HG03066 (cell line): Measurements from ENCODE around the gene ADAMTS12.

ENCODE experiments used
- ATAC-seq: cut with Tn5 transposase; IDR thresholded peaks from one replicate; pipeline ENCODE4 v1.9.1; 2021; ENCODE audit warnings: low read depth; ENCODE audit not compliant: unreplicated experiment

Gene ADAMTS12

DNA sequence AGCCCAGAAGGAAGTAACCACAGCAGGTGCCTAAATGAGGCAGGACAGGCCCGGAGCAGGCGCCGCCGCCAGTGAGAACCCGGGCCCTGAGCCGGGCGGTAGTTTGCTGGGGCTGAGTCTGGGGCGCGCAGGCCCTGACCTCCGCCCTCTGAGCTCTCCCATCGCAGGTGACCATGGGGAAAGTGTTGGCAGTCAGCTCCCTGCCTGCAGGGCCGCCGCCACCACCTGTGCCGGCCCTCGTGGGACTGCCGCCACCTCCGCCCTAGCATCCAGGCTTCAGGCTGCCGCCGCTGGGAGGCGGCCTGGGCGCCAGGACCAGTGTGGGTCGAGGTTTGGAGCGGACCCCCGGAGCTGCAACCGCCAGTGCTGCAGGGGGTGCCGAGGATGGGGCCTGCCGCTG lies 389.9 kb downstream of the ADAMTS12 start:
- no peak for ATAC-seq

DNA sequence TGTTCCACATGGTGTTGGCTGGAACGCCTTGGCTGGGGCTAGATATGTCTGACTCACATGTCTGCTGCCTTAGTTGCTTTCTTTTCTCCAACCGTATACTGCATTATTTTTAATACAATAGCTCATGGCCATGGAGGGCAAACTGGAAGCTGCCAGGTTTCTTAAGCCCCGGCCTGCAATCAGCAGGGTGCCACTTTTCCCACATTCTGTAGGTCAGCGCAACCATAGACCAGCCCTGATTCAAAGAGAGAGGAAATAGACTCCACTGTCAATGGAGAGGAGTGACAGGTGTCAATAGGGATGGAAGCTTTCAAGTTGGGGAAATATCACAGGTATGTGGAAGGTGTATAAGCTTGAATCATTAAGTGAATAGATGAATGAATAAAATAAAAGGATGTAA lies 390.5 kb downstream of the ADAMTS12 start:
- no peak for ATAC-seq

DNA sequence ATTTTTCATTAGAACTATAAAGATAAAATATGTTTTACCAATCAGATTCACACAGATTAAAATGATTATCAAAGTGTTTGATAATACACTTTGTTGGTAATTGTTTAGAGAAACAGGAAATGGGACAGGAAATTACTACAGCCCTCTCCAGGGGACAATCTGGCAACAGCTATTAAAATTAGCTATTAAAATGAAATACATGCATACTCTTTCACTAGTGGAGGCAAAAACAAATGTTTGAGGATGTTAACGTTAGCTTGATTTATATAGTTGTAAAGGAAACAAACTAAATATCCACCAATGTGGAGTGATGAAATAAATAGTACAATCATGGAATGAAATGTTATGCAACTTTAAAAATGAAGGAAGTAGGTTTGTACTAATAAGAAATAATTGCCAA lies 397.3 kb downstream of the ADAMTS12 start:
- ATAC-seq, result no peak

- no peak for ATAC-seq
Observed at GRCh38 chr5:33491941-33492340, 399.8 kb downstream of the ADAMTS12 start.

- no peak for ATAC-seq
Observed at GRCh38 chr5:33490071-33490665, 401.6 kb downstream of the ADAMTS12 start.

DNA sequence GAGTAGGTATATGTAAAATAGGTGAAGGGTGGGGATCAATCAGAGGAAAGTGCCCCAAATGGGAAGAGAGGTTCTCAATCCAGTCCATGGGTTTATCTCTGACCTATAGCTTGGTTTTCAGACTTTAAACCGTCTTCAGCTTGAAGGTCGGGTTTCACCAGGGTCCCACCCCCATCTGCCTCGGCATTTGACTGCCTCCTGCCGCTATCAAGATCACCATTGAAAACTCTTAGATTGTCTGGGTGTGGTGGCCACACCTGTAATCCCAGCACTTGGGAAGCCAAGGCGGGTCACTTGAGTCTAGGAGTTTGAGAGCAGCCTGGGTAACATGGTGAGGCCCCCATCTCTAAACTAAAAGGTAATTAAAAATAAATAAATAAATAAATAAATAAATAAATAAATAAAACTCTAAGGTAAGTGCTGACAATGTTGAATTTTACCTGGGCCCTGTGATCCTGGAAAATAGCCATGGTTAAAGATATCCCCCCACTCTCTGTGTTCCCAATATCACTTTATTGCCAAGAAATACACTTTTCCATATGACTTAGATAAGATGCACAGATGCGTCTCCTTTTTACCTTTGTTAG lies 402.2 kb downstream of the ADAMTS12 start:
- no peak for ATAC-seq

- no peak for ATAC-seq
Observed at GRCh38 chr5:33488558-33489355, 403.0 kb downstream of the ADAMTS12 start.

DNA sequence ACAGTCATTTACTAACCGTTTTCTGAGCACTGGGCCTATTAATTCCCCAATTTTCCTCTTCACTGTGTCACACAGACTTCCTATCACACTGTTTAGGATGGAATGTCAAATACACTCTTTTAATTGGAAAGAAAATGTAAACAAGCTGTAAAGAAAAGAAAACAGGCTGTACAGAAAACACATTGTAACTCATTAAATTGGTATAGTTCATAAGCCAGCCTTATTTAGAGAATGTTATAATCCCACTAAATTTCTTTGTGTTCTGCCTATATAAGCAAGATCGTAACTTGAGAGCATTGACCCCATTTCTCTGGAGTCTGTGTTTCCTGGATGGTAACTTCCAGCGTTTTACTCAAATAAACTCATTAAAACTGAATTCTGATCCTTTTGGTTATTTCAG lies 404.6 kb downstream of the ADAMTS12 start:
- ATAC-seq, result no peak

DNA sequence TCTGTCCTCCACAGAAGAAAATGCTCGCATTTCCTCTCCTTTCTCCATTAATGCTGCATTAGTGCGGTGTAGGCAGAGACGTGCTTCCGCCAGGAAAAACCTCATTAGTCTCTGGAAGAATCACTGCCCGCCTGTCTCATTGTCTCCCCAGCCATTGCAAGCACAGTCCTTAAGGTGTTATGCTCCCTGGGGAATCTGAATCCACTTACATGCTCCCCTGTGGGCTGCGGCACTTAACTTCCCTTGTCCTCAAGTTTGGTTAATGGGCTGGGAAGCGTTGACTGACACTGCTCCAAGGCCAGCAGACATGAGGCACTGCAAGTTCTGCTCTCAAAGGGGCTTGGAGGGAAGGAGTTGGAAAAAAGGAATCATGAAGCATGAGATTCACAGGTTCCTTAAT lies 409.5 kb downstream of the ADAMTS12 start:
- no peak for ATAC-seq

DNA sequence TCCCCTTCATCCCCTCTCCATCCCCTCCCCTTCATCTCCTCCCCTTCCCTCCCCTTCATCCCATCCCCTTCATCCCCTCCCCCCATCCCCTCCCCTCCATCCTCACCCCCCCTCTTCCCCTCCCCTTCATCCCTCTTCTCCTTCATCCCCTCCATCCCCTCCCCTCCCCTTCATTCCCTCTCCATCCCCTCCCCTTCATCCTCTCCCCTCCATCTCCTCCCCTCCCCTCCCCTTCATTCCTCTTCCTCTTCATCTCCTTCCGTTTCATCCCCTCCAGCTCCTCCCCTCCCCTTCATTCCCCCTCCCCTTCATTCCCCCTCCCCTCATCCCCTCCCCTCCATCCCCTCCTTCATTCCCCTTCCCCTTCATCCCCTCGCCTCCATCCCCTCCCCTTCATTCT lies 410.9 kb downstream of the ADAMTS12 start:
- no peak for ATAC-seq

- ATAC-seq, result no peak
Observed at GRCh38 chr5:33479311-33479710, 412.5 kb downstream of the ADAMTS12 start.

GRCh38 chr5:33477816-33478215 lies 414.0 kb downstream of the ADAMTS12 start:
- ATAC-seq, result no peak

DNA sequence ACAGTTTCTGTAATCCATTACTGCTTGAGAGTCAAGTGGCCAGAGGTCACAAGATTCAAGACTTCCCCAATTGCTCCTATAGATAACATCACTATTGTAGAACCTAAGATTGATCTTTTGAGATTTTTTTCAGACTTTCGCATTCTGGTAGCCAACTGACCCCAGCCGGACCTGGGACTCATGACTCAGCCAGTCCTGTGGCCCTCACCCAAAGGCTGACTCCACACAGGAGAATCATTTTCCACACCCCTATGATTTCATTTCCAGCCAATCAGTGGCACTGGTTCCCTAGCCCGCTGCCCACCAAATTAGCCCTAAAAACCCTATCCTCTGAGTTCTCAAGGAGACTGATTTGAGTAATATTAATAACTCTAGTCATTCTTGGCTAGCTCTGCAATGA lies 414.8 kb downstream of the ADAMTS12 start:
- no peak for ATAC-seq

- no peak for ATAC-seq
Observed at GRCh38 chr5:33475706-33476105, 416.1 kb downstream of the ADAMTS12 start.

DNA sequence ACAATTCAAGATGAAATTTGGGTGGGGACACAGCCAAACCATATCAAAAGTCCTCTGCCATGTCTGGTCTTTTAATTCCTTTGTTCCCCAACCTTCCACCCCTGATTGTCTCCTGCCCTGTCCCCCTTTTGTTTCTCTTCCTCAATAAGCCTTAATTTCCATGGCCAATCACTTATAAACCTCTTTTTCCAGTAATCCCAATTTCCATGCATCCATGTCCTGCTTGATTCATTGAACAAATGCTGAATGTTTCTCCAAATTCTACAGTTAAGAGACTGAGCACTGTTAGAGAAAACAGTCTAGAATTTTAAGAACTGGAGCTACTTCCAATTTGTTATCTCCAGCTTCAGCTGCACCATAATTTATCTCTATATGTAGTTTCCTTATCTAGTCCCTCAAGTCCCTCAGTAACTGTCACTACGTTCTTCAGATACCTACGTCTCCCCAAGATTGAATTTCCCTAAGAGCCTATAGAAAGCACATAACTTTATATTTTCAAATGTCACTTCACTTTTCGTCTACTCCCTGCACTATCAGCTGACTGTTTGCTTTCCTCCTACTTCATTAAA lies 416.8 kb downstream of the ADAMTS12 start:
- ATAC-seq, result no peak

DNA sequence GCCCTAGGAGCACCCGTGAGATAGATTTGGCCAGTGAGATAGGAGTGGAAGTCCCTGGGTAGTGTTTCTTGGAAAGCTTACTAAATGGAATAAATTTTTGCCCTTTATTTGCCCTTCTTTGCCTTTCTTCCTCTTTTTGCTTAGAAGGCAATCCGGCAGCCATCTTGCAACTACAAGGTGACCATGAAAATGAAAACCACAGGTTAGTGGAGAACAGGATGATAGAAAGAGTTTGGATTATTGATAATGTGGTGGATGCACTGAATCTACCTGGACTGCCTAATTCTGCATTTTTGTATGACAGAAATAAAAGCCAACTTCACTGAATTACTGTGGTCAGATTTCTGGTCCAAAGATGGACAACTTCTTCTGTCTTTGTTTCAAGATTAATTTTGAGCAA lies 417.8 kb downstream of the ADAMTS12 start:
- no peak for ATAC-seq
